ENCODE results near the gene PIGX.

DNA sequence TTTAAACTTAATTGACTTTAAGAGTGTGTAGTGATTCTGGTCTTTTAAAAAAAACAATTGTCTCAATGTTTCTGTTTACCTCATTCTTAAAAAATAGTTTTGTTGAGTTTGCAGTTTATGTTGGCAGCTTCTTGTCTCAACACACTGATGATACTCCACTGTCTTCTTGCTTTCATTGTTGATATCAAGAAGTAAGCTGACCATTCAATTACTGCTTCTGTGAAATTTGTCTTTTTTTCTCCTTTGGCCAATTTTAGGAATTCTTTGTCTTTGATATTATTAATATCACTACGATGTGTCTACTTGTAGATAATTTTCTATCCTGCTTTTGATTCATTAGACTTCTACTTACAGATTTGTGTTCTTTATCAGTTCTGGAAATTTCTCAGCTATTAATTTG, 58.9 kb downstream of the PIGX start:
- TF ChIP-seq, protein P1, sequence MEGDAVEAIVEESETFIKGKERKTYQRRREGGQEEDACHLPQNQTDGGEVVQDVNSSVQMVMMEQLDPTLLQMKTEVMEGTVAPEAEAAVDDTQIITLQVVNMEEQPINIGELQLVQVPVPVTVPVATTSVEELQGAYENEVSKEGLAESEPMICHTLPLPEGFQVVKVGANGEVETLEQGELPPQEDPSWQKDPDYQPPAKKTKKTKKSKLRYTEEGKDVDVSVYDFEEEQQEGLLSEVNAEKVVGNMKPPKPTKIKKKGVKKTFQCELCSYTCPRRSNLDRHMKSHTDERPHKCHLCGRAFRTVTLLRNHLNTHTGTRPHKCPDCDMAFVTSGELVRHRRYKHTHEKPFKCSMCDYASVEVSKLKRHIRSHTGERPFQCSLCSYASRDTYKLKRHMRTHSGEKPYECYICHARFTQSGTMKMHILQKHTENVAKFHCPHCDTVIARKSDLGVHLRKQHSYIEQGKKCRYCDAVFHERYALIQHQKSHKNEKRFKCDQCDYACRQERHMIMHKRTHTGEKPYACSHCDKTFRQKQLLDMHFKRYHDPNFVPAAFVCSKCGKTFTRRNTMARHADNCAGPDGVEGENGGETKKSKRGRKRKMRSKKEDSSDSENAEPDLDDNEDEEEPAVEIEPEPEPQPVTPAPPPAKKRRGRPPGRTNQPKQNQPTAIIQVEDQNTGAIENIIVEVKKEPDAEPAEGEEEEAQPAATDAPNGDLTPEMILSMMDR (conservative IDR thresholded peaks at IDR 0.05; ENCODE audit: low read depth, low read length) = no peak
- no peak for TF ChIP-seq POLR2A (IDR thresholded peaks at IDR 0.05; ENCODE audit: low read depth, low read length)
- no peak for TF ChIP-seq BHLHE40 (IDR thresholded peaks at IDR 0.05; ENCODE audit: low read depth, low read length)
- TF ChIP-seq FOS (IDR thresholded peaks at IDR 0.05; ENCODE audit: low read depth, low read length) = no peak
- no peak for TF ChIP-seq RCOR1 (IDR thresholded peaks at IDR 0.05; ENCODE audit: insufficient replicate concordance, low read length)
- TF ChIP-seq MXI1 (IDR thresholded peaks at IDR 0.05; ENCODE audit: borderline replicate concordance, low read depth, low read length) = no peak
- TF ChIP-seq SMC3 (IDR thresholded peaks at IDR 0.05; ENCODE audit: low read depth, low read length) = no peak
- no peak for TF ChIP-seq CEBPB (IDR thresholded peaks at IDR 0.05; ENCODE audit: low read depth, low read length)
- TF ChIP-seq MAZ (IDR thresholded peaks at IDR 0.05; ENCODE audit: borderline replicate concordance, low read depth, low read length) = no peak
- no peak for TF ChIP-seq RAD21 (IDR thresholded peaks at IDR 0.05; ENCODE audit: low read length)
- TF ChIP-seq MAFK (IDR thresholded peaks at IDR 0.05; ENCODE audit: low read depth, low read length) = 0 out of 2 replicates have a peak, but pooled peaks have one; percentile 11
